ENCODE results near the gene FAM13B.

FAM13B gene

GRCh38 chr5:137890845-137891244 is 142.0 kb downstream of the FAM13B start:
- DNase-seq, result no peak

- DNase-seq, result no peak
These were observed 143.8 kb downstream of the FAM13B start, which contains the start of gene PKD2L2 for GRCh38 chr5:137888863-137889759. TSS of gene PKD2L2 (plus strand) at chr5:137889457. CDS start at chr5:137889492, 35 bp downstream.

- DNase-seq, result no peak
These were observed 144.4 kb downstream of the FAM13B start for GRCh38 chr5:137888466-137888862.

Data from NCI-H774 (cell line).